WTC11 (cell line): Measurements from ENCODE around the gene GSTM2. TPM values are rescaled to one million over a fixed set of nuclear protein-coding genes. Genes with fewer than 3 reads are reported as not detected.
"Not testable (repeated sequence)": the region's sequence is repeated elsewhere in the genome, so short reads cannot be mapped to it uniquely, and the experiment has no call there.

ENCODE experiments used
- ATAC-seq: fragments of 200-7000 bp; cut with Tn5 transposase; 2 replicates; pipeline ENCODE4 v1.10.0; 2021; ENCODE audit warnings: mild to moderate bottlenecking, moderate library complexity
- CTCF ChIA-PET: fragments of 300-600 bp; sonication (Branson Sonifier 250); formaldehyde crosslinking; loops from one replicate; lab custom pipeline; 2021; ENCODE audit warnings: antibody characterized with exemption; lab: Charles Lee
- POLR2A ChIA-PET: fragments of 350-600 bp; sonication (Branson Sonifier 250); formaldehyde crosslinking; loops from one replicate; lab custom pipeline; 2021; ENCODE audit warnings: antibody characterized with exemption; lab: Charles Lee
- DNase-seq: peaks from one replicate; pipeline ENCODE4 v3.0.0; 2021; ENCODE audit warnings: low spot score
- H3K27ac Mint-ChIP-seq: 2 replicates; pipeline ENCODE4 v1.8.0; 2021; ENCODE audit warnings: mixed read lengths
- H3K27me3 Mint-ChIP-seq: 2 replicates; pipeline ENCODE4 v1.8.0; 2021; ENCODE audit warnings: low read depth, mild to moderate bottlenecking, moderate library complexity, mixed read lengths
- H3K36me3 Mint-ChIP-seq: 2 replicates; pipeline ENCODE4 v1.8.0; 2021; ENCODE audit warnings: mixed read lengths
- H3K4me1 Mint-ChIP-seq: 2 replicates; pipeline ENCODE4 v1.8.0; 2022; ENCODE audit warnings: mixed read lengths
- H3K4me3 Mint-ChIP-seq: 2 replicates; pipeline ENCODE4 v1.8.0; 2021; ENCODE audit warnings: mild to moderate bottlenecking, moderate library complexity, mixed read lengths
- H3K9me3 Mint-ChIP-seq: 2 replicates; pipeline ENCODE4 v1.8.0; 2021; ENCODE audit warnings: mixed read lengths
- ELF4 ChIP-seq: sonication (generic); formaldehyde crosslinking; IDR thresholded peaks from 2 replicates; pipeline ENCODE4 v1.8.1; 2022; ENCODE audit warnings: low read depth, mild to moderate bottlenecking, moderate library complexity, missing genetic modification reagents
- FOXK1 ChIP-seq: sonication (generic); formaldehyde crosslinking; IDR thresholded peaks from 2 replicates; pipeline ENCODE4 v1.8.0; 2022; ENCODE audit warnings: mild to moderate bottlenecking, moderate library complexity, missing genetic modification reagents
- FOXP1 ChIP-seq: sonication (generic); formaldehyde crosslinking; IDR thresholded peaks from 2 replicates; pipeline ENCODE4 v1.8.0; 2022; ENCODE audit warnings: missing genetic modification reagents, mild to moderate bottlenecking, moderate library complexity, borderline replicate concordance
- GTF2I ChIP-seq: fragments of 250-450 bp; sonication (Bioruptor Pico); conservative IDR thresholded peaks from 2 replicates; pipeline ENCODE4 v1.4.0; 2021; ENCODE audit warnings: mild to moderate bottlenecking
- HMGXB4 ChIP-seq: sonication (generic); formaldehyde crosslinking; IDR thresholded peaks from 2 replicates; pipeline ENCODE4 v1.8.1; 2023; ENCODE audit warnings: mild to moderate bottlenecking, moderate library complexity, missing genetic modification reagents
- JAZF1 ChIP-seq: fragments of 250-450 bp; sonication (Bioruptor Pico); IDR thresholded peaks from 2 replicates; pipeline ENCODE4 v1.9.0; 2021; ENCODE audit warnings: moderate library complexity, mild to moderate bottlenecking, inconsistent platforms
- JUN ChIP-seq: sonication (generic); formaldehyde crosslinking; IDR thresholded peaks from 2 replicates; pipeline ENCODE4 v1.8.0; 2023; ENCODE audit warnings: mild to moderate bottlenecking, missing genetic modification reagents
- MXD4 ChIP-seq: fragments of 250-450 bp; sonication (Bioruptor Pico); IDR thresholded peaks from 2 replicates; pipeline ENCODE4 v1.8.0; 2021; ENCODE audit warnings: mild to moderate bottlenecking, moderate library complexity, borderline replicate concordance
- NR1H2 ChIP-seq: sonication (generic); formaldehyde crosslinking; IDR thresholded peaks from 2 replicates; pipeline ENCODE4 v1.9.0; 2021; ENCODE audit warnings: mild to moderate bottlenecking, moderate library complexity, missing genetic modification reagents
- NR2C2 ChIP-seq: sonication (generic); formaldehyde crosslinking; IDR thresholded peaks from 2 replicates; pipeline ENCODE4 v1.8.0; 2022; ENCODE audit warnings: mild to moderate bottlenecking, missing genetic modification reagents
- RELA ChIP-seq: sonication (generic); formaldehyde crosslinking; IDR thresholded peaks from 2 replicates; pipeline ENCODE4 v1.8.1; 2022; ENCODE audit warnings: missing genetic modification reagents, mild to moderate bottlenecking, borderline replicate concordance
- SMAD3 ChIP-seq: sonication (generic); formaldehyde crosslinking; IDR thresholded peaks from 2 replicates; pipeline ENCODE4 v1.8.0; 2022; ENCODE audit warnings: missing genetic modification reagents, mild to moderate bottlenecking, borderline replicate concordance
- SMAD4 ChIP-seq: sonication (generic); formaldehyde crosslinking; IDR thresholded peaks from 2 replicates; pipeline ENCODE4 v1.8.0; 2022; ENCODE audit warnings: mild to moderate bottlenecking, missing genetic modification reagents
- TEAD4 ChIP-seq: sonication (generic); formaldehyde crosslinking; IDR thresholded peaks from 2 replicates; pipeline ENCODE4 v1.8.0; 2022; ENCODE audit warnings: mild to moderate bottlenecking, missing genetic modification reagents
- total RNA-seq: library from RNA; stranded (reverse); gene quantifications from 3 replicates; pipeline ENCODE4 v1.2.3, GENCODE V29; 2021
- TF ChIP-seq, protein P1 (sequence below): fragments of 250-450 bp; sonication (Bioruptor Pico); conservative IDR thresholded peaks from 2 replicates; pipeline ENCODE4 v1.9.0; 2021; ENCODE audit warnings: mild to moderate bottlenecking
- TF ChIP-seq, protein P2 (sequence below): sonication (generic); formaldehyde crosslinking; IDR thresholded peaks from 2 replicates; pipeline ENCODE4 v1.8.0; 2022; ENCODE audit warnings: mild to moderate bottlenecking, missing genetic modification reagents
- TF ChIP-seq, protein P3 (sequence below): fragments of 250-450 bp; sonication (Bioruptor Pico); IDR thresholded peaks from 2 replicates; pipeline ENCODE4 v1.9.0; 2021; ENCODE audit warnings: moderate library complexity, mild to moderate bottlenecking, inconsistent platforms, borderline replicate concordance

The GSTM2 gene
- total RNA-seq, 1 experiment from 2014 or later = 12.9 TPM

DNA sequence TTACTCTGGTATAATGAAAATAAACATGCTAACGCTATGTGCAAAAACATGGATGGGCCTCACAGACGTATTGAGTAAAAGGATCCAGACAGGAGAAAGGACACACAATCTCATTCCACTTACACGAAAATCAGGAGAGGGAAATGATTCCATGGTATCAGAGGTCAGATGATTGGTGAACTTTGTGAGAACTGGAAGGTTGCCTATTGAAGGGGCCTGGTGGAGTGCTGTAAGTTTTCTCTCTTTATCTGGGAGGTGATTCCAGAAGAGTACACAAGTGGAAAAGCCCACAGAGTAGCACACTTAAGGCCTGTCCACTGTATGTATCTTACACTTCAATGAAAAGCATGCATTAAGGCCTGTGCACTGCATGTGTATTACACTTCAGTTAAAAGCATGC lies 9.6 kb downstream of the GSTM2 start:
- ChIA-PET POLR2A (no interaction called here), CTCF (no interaction called here)
- H3K27me3 Mint-ChIP-seq = no peaks in the 10 kb centered on the region
- no peaks in the 10 kb centered on the region for H3K9me3 Mint-ChIP-seq
- no peak overlapping the region for H3K4me3 Mint-ChIP-seq
- TF ChIP-seq SMAD4 (CRISPR knock-in tag) = no peak
- TF ChIP-seq MXD4 (CRISPR knock-in tag) = no peak
- no peak for TF ChIP-seq HMGXB4 (CRISPR knock-in tag)
- TF ChIP-seq, protein P1, sequence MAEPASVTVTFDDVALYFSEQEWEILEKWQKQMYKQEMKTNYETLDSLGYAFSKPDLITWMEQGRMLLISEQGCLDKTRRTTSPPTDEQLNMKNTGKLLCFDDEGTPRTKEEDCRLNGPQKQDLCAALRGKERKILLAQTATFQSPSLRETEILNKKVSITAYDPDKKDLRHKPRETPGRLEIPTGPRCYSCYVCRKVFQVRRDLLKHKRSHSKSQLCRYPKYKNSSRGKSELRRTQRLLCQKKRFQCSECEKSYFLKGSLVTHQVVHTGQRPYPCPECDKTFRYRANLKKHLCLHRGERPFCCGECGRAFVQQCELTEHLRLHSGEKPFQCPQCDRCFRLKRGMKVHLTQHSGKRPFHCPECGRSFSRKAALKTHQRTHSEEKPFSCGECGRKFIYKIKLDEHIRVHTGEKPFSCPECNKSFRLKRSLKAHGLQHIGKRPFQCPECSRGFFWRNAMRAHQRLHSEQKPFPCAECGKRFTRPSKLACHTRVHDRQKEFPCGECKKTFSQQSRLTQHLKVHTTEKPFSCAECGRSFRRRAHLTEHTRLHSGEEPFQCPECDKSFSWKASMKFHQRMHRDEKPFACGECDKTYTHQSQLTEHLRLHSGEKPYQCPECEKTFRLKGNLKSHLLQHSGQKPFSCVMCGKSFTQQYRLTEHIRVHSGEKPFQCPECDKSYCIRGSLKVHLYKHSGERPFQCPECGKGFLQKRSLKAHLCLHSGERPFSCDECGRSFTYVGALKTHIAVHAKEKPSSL (CRISPR knock-in tag) = no peak
- TF ChIP-seq NR1H2 (CRISPR knock-in tag) = no peak
- TF ChIP-seq, protein P2, sequence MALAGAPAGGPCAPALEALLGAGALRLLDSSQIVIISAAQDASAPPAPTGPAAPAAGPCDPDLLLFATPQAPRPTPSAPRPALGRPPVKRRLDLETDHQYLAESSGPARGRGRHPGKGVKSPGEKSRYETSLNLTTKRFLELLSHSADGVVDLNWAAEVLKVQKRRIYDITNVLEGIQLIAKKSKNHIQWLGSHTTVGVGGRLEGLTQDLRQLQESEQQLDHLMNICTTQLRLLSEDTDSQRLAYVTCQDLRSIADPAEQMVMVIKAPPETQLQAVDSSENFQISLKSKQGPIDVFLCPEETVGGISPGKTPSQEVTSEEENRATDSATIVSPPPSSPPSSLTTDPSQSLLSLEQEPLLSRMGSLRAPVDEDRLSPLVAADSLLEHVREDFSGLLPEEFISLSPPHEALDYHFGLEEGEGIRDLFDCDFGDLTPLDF (CRISPR knock-in tag) = no peak
- TF ChIP-seq NR2C2 (CRISPR knock-in tag) = no peak
- TF ChIP-seq GTF2I = no peak
- no peak for TF ChIP-seq RELA (CRISPR knock-in tag)
- TF ChIP-seq JUN (CRISPR knock-in tag) = no peak
- no peak for TF ChIP-seq FOXK1 (CRISPR knock-in tag)
- TF ChIP-seq FOXP1 (CRISPR knock-in tag) = no peak
- TF ChIP-seq SMAD3 (CRISPR knock-in tag) = no peak
- no peak for TF ChIP-seq ELF4
- TF ChIP-seq TEAD4 (CRISPR knock-in tag) = no peak
- TF ChIP-seq, protein P3, sequence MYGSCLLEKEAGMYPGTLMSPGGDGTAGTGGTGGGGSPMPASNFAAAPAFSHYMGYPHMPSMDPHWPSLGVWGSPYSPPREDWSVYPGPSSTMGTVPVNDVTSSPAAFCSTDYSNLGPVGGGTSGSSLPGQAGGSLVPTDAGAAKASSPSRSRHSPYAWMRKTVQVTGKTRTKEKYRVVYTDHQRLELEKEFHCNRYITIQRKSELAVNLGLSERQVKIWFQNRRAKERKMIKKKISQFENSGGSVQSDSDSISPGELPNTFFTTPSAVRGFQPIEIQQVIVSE (CRISPR knock-in tag) = no peak
- no peak for TF ChIP-seq JAZF1
- H3K36me3 Mint-ChIP-seq = no peaks in the 10 kb centered on the region
- ATAC-seq (no peak), DNase-seq (no peak)
- no peaks in the 10 kb centered on the region for H3K4me1 Mint-ChIP-seq
- H3K27ac Mint-ChIP-seq = no peak overlapping the region

- H3K4me1 Mint-ChIP-seq, H3K4me3 Mint-ChIP-seq, CTCF ChIA-PET, ATAC-seq, H3K27ac Mint-ChIP-seq, POLR2A ChIA-PET, DNase-seq, H3K27me3 Mint-ChIP-seq, H3K9me3 Mint-ChIP-seq, H3K36me3 Mint-ChIP-seq: not testable (repeated sequence)
These were observed 10.8 kb downstream of the GSTM2 start for GRCh38 chr1:109678637-109679036.

DNA sequence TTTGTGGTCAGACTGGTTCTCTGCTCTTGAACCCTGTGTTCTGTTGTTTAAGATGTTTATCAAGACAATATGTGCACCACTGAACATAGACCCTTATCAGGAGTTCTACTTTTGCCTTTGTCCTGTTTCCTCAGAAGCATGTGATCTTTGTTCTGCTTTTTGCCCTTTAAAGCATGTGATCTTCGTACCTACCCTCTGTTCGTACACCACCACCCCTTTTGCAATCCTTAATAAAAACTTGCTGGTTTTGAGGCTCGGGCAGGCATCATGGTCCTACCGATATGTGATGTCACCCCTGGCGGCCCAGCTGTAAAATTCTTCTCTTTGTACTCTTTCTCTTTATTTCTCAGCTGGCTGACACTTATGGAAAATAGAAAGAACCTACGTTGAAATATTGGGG lies 16.9 kb downstream of the GSTM2 start:
- ATAC-seq, CTCF ChIA-PET, POLR2A ChIA-PET, H3K27me3 Mint-ChIP-seq, H3K4me1 Mint-ChIP-seq, H3K4me3 Mint-ChIP-seq, H3K36me3 Mint-ChIP-seq, H3K27ac Mint-ChIP-seq, H3K9me3 Mint-ChIP-seq, DNase-seq: not testable (repeated sequence)

DNA sequence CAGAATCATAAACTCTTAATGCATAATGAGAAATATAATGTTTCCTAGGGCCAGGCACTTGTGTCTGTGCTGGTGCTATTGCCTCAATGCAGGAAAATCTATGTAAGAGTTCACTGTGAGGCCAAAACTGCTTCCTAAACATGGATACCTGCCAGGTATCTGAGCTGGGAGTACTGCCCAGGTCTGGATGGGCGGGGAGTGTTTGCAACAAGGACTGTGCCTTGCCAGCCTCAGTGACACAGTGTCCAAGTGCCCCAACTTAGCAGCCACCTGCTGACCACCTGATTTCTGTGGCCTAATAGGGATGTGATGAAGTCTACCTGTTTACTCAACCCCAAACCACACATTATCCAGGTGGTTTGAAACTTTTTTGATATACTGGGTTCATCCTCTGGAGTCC lies 17.5 kb downstream of the GSTM2 start:
- H3K36me3 Mint-ChIP-seq, H3K27ac Mint-ChIP-seq, H3K4me1 Mint-ChIP-seq, DNase-seq, H3K27me3 Mint-ChIP-seq, H3K9me3 Mint-ChIP-seq, H3K4me3 Mint-ChIP-seq, ATAC-seq, POLR2A ChIA-PET, CTCF ChIA-PET: not testable (repeated sequence)

DNA sequence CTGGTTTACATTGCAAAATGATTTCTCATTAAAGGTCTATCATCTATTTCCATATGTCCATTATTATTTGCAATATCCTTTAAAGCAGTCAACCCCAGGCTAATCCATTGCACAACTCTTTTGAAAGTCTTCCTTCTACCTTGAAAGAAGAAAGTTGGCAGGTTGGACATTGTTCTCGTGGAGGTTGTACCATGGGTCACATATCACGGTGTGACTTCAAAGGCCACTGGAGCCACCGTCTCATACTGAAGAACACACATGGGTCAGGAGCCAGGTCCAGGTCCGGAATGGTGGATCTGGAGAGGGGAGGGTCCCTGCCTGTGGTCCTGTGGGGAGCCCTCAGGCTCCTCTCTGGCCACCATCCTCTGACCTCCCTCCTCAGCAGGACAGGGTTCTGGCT lies 18.0 kb downstream of the GSTM2 start:
- CTCF ChIA-PET, H3K36me3 Mint-ChIP-seq, H3K27ac Mint-ChIP-seq, H3K27me3 Mint-ChIP-seq, H3K4me1 Mint-ChIP-seq, POLR2A ChIA-PET, ATAC-seq, H3K4me3 Mint-ChIP-seq, H3K9me3 Mint-ChIP-seq, DNase-seq: not testable (repeated sequence)

DNA sequence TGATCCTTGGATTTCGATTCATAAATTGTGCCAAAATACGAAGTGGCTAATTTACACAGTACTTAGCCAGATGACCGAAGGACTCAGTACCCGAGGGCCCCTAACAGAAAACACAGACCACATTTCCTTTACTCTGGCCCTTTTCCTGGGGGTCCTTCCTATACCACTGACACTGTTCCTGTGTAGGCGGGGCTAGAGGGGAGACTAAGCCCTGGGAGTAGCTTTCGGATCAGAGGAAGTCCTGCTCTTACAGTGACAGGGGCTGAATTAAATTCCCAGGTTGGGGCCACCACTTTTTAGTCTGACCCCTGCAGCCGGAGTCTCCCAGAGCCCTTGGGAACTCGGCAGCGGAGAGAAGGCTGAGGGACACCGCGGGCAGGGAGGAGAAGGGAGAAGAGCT lies 19.3 kb downstream of the GSTM2 start:
- ATAC-seq, H3K27me3 Mint-ChIP-seq, H3K4me1 Mint-ChIP-seq, H3K4me3 Mint-ChIP-seq, DNase-seq, H3K36me3 Mint-ChIP-seq, H3K27ac Mint-ChIP-seq, CTCF ChIA-PET, POLR2A ChIA-PET, H3K9me3 Mint-ChIP-seq: not testable (repeated sequence)
